GM23338 (cell line): Measurements from ENCODE around the gene FHIT. TPM values are rescaled to one million over a fixed set of nuclear protein-coding genes. Genes with fewer than 3 reads are reported as not detected.

Source experiments
- ATAC-seq: fragments of 200-7000 bp; cut with Tn5 transposase; 3 replicates; pipeline ENCODE4 v1.9.1; 2020
- DNase-seq: peaks from one replicate; pipeline ENCODE4 v3.0.0-alpha.2; 2015; ENCODE audit warnings: low spot score
- H2AFZ ChIP-seq: fragments of 200-600 bp; sonication (generic); 2 replicates; pipeline ENCODE4 v1.8.0; 2016; ENCODE audit warnings: antibody characterized with exemption, mild to moderate bottlenecking, moderate library complexity
- H3F3A ChIP-seq: fragments of 200-600 bp; sonication (generic); replicated peaks from 2 replicates; pipeline ENCODE4 v1.8.0; 2017; ENCODE audit warnings: antibody characterized with exemption, mixed run types, low read depth
- H3K27ac ChIP-seq: fragments of 200-600 bp; sonication (generic); 2 replicates; pipeline ENCODE4 v1.6.1; 2016; ENCODE audit warnings: low read depth
- H3K27me3 ChIP-seq: fragments of 200-600 bp; sonication (generic); 2 replicates; pipeline ENCODE4 v1.8.0; 2016; ENCODE audit warnings: mild to moderate bottlenecking, mixed run types, moderate library complexity; ENCODE audit not compliant: insufficient read depth
- H3K36me3 ChIP-seq: fragments of 200-600 bp; sonication (generic); 2 replicates; pipeline ENCODE4 v1.8.0; 2016; ENCODE audit warnings: mild to moderate bottlenecking; ENCODE audit not compliant: insufficient read depth
- H3K4me1 ChIP-seq: fragments of 200-600 bp; sonication (generic); 2 replicates; pipeline ENCODE4 v1.8.0; 2016; ENCODE audit warnings: mild to moderate bottlenecking, moderate library complexity; ENCODE audit not compliant: insufficient read depth
- H3K4me2 ChIP-seq: fragments of 200-600 bp; sonication (generic); 2 replicates; pipeline ENCODE4 v1.7.1; 2017; ENCODE audit warnings: mixed run types
- H3K4me3 ChIP-seq: fragments of 200-600 bp; sonication (generic); 2 replicates; pipeline ENCODE4 v1.6.1; 2016; ENCODE audit warnings: mixed run types
- H3K79me2 ChIP-seq: fragments of 200-600 bp; sonication (generic); replicated peaks from 2 replicates; pipeline ENCODE4 v1.8.0; 2017; ENCODE audit warnings: mild to moderate bottlenecking; ENCODE audit not compliant: insufficient read depth
- H3K9me2 ChIP-seq: fragments of 200-600 bp; sonication (generic); 2 replicates; pipeline ENCODE4 v1.8.0; 2017; ENCODE audit not compliant: insufficient read depth
- H4K20me1 ChIP-seq: fragments of 200-600 bp; sonication (generic); replicated peaks from 2 replicates; pipeline ENCODE4 v1.8.0; 2017; ENCODE audit warnings: mild to moderate bottlenecking; ENCODE audit not compliant: insufficient read depth
- H3K27ac Mint-ChIP-seq: 2 replicates; pipeline ENCODE4 v1.8.0; 2020; ENCODE audit warnings: inconsistent platforms, mild to moderate bottlenecking, moderate library complexity, mixed read lengths
- H3K27me3 Mint-ChIP-seq: 3 replicates; pipeline ENCODE4 v1.8.0; 2022; ENCODE audit warnings: low read depth, mild to moderate bottlenecking, moderate library complexity, mixed read lengths, inconsistent platforms; ENCODE audit not compliant: insufficient read depth, poor library complexity
- H3K36me3 Mint-ChIP-seq: 3 replicates; pipeline ENCODE4 v1.8.0; 2021; ENCODE audit warnings: low read depth, mild to moderate bottlenecking, inconsistent platforms, moderate library complexity, mixed read lengths
- H3K4me1 Mint-ChIP-seq: 3 replicates; pipeline ENCODE4 v1.8.0; 2020; ENCODE audit warnings: mild to moderate bottlenecking, inconsistent platforms, mixed read lengths
- H3K4me3 Mint-ChIP-seq: 3 replicates; pipeline ENCODE4 v1.8.0; 2021; ENCODE audit warnings: moderate library complexity, mild to moderate bottlenecking, inconsistent platforms, mixed read lengths
- H3K9me3 Mint-ChIP-seq: 3 replicates; pipeline ENCODE4 v1.8.0; 2020; ENCODE audit warnings: moderate library complexity, mild to moderate bottlenecking, inconsistent platforms, mixed read lengths
- CREB1 ChIP-seq: fragments of 250-450 bp; sonication (Bioruptor Pico); IDR thresholded peaks from 2 replicates; pipeline ENCODE4 v1.5.0; 2020; ENCODE audit warnings: low read depth, mild to moderate bottlenecking, moderate library complexity
- EZH2 ChIP-seq: fragments of 200-600 bp; sonication (generic); IDR thresholded peaks from one replicate; pipeline ENCODE4 v1.8.0; 2017; ENCODE audit warnings: antibody characterized with exemption, mild to moderate bottlenecking, low read depth; ENCODE audit not compliant: unreplicated experiment
- EZH2phosphoT487 ChIP-seq: fragments of 200-600 bp; sonication (generic); IDR thresholded peaks from one replicate; pipeline ENCODE4 v1.8.1; 2018; ENCODE audit warnings: antibody characterized with exemption; ENCODE audit not compliant: unreplicated experiment
- JUNB ChIP-seq: IDR thresholded peaks from one replicate; pipeline ENCODE4 v1.6.1; 2016; ENCODE audit warnings: antibody characterized with exemption; ENCODE audit not compliant: unreplicated experiment
- NANOG ChIP-seq: IDR thresholded peaks from 2 replicates; pipeline ENCODE4 v1.6.1; 2016; ENCODE audit warnings: antibody characterized with exemption, borderline replicate concordance
- POLR2AphosphoS5 ChIP-seq: IDR thresholded peaks from 2 replicates; pipeline ENCODE4 v1.6.1; 2016; ENCODE audit warnings: antibody characterized with exemption, low read depth
- STAT1 ChIP-seq: IDR thresholded peaks from one replicate; pipeline ENCODE4 v1.6.1; 2016; ENCODE audit warnings: antibody characterized with exemption; ENCODE audit not compliant: unreplicated experiment
- ZNF114 ChIP-seq: fragments of 250-450 bp; sonication (Bioruptor Pico); IDR thresholded peaks from 2 replicates; pipeline ENCODE4 v1.5.0; 2020; ENCODE audit warnings: mild to moderate bottlenecking, moderate library complexity
- ZNF331 ChIP-seq: fragments of 250-450 bp; sonication (Bioruptor Pico); IDR thresholded peaks from 2 replicates; pipeline ENCODE4 v1.5.0; 2020; ENCODE audit warnings: low read depth, mild to moderate bottlenecking, moderate library complexity
- polyA plus RNA-seq: library from polyadenylated mRNA; unstranded; fragments of >200 nt; fragmentation: Nextera tagmentation; extraction: Ambion mirVana; gene quantifications from 2 replicates; pipeline ENCODE4 v1.2.1, GENCODE V29; 2016
- total RNA-seq: library from RNA; depleted of rRNA; stranded (reverse); fragments of >200 nt; shearing (Covaris generic); gene quantifications from 2 replicates; pipeline ENCODE4 v1.2.3, GENCODE V29; 2014
- TF ChIP-seq, protein P1 (sequence below): IDR thresholded peaks from 2 replicates; pipeline ENCODE4 v1.6.1; 2016; ENCODE audit warnings: antibody characterized with exemption
- TF ChIP-seq, protein P2 (sequence below), 2 experiments: fragments of 200-600 bp in 1 of 2; sonication (generic) in 1 of 2; conservative IDR thresholded peaks; 2 replicates each; pipeline versions ENCODE4 v1.5.1 to v1.6.1; 2016 to 2017; ENCODE audit warnings: antibody characterized with exemption in 2 of 2, low read depth in 2 of 2, mild to moderate bottlenecking in 2 of 2, moderate library complexity in 1 of 2
- TF ChIP-seq, protein P3 (sequence below): fragments of 250-450 bp; sonication (Bioruptor Pico); IDR thresholded peaks from 2 replicates; pipeline ENCODE4 v1.5.0; 2020; ENCODE audit warnings: mild to moderate bottlenecking, moderate library complexity
- TF ChIP-seq, protein P4 (sequence below): IDR thresholded peaks from one replicate; pipeline ENCODE4 v1.6.1; 2018; ENCODE audit warnings: antibody characterized with exemption; ENCODE audit not compliant: unreplicated experiment

The FHIT gene
- total and polyA plus RNA-seq, 2 experiments from 2014 or later: 3.0 to 8.3 TPM

DNA sequence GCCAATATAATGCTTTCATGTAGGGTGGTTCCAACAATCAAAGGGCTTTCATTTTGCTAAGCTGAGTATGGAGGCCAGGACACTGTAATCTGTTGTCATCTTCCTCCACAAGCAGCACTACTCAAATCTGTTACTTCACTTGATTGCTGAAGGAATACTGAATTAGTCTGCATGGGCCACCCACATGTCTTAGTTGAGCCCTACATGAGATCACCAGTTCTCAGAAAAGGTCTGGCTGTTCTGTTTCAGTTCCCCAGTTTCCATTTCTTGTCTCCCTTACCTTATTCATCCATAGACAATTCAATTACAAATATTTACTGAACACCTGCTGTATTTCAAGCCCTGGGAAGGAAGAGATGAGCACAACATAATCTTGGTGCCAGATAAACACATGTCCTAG is 119.2 kb downstream of the FHIT start:
- Histone ChIP-seq H3K9me2 (0 out of 2 replicates have a peak, but pooled peaks cover 2% of the 10 kb centered on the region), H3K36me3 (no peaks in the 10 kb centered on the region), H2AFZ (no peak overlapping the region), H3K4me3 (no peak overlapping the region), H3F3A (no peaks in the 10 kb centered on the region), H4K20me1 (no peaks in the 10 kb centered on the region), H3K79me2 (no peaks in the 10 kb centered on the region), H3K4me2 (no peak overlapping the region), H3K27me3 (no peaks in the 10 kb centered on the region), H3K27ac (no peak overlapping the region), H3K4me1 (no peaks in the 10 kb centered on the region)
- Mint-ChIP-seq H3K9me3 (no peaks in the 10 kb centered on the region), H3K27ac (no peak overlapping the region), H3K4me3 (no peak overlapping the region), H3K4me1 (no peaks in the 10 kb centered on the region; the same call in 2 of the 3 replicates), H3K27me3 (peaks cover 4% of the 10 kb centered on the region), H3K36me3 (no peaks in the 10 kb centered on the region)
- DNase-seq: no peak
- no peak for TF ChIP-seq STAT1
- no peak for TF ChIP-seq POLR2AphosphoS5
- TF ChIP-seq NANOG: no peak
- no peak for TF ChIP-seq EZH2phosphoT487
- no peak for TF ChIP-seq ZNF331 (CRISPR knock-in tag)
- TF ChIP-seq, protein P1, sequence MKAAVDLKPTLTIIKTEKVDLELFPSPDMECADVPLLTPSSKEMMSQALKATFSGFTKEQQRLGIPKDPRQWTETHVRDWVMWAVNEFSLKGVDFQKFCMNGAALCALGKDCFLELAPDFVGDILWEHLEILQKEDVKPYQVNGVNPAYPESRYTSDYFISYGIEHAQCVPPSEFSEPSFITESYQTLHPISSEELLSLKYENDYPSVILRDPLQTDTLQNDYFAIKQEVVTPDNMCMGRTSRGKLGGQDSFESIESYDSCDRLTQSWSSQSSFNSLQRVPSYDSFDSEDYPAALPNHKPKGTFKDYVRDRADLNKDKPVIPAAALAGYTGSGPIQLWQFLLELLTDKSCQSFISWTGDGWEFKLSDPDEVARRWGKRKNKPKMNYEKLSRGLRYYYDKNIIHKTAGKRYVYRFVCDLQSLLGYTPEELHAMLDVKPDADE: no peak
- TF ChIP-seq, protein P2, sequence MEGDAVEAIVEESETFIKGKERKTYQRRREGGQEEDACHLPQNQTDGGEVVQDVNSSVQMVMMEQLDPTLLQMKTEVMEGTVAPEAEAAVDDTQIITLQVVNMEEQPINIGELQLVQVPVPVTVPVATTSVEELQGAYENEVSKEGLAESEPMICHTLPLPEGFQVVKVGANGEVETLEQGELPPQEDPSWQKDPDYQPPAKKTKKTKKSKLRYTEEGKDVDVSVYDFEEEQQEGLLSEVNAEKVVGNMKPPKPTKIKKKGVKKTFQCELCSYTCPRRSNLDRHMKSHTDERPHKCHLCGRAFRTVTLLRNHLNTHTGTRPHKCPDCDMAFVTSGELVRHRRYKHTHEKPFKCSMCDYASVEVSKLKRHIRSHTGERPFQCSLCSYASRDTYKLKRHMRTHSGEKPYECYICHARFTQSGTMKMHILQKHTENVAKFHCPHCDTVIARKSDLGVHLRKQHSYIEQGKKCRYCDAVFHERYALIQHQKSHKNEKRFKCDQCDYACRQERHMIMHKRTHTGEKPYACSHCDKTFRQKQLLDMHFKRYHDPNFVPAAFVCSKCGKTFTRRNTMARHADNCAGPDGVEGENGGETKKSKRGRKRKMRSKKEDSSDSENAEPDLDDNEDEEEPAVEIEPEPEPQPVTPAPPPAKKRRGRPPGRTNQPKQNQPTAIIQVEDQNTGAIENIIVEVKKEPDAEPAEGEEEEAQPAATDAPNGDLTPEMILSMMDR (conservative IDR thresholded peaks at IDR 0.05; ENCODE audit: low read depth in 2 of 2): no peak
- TF ChIP-seq ZNF114: no peak
- TF ChIP-seq, protein P3, sequence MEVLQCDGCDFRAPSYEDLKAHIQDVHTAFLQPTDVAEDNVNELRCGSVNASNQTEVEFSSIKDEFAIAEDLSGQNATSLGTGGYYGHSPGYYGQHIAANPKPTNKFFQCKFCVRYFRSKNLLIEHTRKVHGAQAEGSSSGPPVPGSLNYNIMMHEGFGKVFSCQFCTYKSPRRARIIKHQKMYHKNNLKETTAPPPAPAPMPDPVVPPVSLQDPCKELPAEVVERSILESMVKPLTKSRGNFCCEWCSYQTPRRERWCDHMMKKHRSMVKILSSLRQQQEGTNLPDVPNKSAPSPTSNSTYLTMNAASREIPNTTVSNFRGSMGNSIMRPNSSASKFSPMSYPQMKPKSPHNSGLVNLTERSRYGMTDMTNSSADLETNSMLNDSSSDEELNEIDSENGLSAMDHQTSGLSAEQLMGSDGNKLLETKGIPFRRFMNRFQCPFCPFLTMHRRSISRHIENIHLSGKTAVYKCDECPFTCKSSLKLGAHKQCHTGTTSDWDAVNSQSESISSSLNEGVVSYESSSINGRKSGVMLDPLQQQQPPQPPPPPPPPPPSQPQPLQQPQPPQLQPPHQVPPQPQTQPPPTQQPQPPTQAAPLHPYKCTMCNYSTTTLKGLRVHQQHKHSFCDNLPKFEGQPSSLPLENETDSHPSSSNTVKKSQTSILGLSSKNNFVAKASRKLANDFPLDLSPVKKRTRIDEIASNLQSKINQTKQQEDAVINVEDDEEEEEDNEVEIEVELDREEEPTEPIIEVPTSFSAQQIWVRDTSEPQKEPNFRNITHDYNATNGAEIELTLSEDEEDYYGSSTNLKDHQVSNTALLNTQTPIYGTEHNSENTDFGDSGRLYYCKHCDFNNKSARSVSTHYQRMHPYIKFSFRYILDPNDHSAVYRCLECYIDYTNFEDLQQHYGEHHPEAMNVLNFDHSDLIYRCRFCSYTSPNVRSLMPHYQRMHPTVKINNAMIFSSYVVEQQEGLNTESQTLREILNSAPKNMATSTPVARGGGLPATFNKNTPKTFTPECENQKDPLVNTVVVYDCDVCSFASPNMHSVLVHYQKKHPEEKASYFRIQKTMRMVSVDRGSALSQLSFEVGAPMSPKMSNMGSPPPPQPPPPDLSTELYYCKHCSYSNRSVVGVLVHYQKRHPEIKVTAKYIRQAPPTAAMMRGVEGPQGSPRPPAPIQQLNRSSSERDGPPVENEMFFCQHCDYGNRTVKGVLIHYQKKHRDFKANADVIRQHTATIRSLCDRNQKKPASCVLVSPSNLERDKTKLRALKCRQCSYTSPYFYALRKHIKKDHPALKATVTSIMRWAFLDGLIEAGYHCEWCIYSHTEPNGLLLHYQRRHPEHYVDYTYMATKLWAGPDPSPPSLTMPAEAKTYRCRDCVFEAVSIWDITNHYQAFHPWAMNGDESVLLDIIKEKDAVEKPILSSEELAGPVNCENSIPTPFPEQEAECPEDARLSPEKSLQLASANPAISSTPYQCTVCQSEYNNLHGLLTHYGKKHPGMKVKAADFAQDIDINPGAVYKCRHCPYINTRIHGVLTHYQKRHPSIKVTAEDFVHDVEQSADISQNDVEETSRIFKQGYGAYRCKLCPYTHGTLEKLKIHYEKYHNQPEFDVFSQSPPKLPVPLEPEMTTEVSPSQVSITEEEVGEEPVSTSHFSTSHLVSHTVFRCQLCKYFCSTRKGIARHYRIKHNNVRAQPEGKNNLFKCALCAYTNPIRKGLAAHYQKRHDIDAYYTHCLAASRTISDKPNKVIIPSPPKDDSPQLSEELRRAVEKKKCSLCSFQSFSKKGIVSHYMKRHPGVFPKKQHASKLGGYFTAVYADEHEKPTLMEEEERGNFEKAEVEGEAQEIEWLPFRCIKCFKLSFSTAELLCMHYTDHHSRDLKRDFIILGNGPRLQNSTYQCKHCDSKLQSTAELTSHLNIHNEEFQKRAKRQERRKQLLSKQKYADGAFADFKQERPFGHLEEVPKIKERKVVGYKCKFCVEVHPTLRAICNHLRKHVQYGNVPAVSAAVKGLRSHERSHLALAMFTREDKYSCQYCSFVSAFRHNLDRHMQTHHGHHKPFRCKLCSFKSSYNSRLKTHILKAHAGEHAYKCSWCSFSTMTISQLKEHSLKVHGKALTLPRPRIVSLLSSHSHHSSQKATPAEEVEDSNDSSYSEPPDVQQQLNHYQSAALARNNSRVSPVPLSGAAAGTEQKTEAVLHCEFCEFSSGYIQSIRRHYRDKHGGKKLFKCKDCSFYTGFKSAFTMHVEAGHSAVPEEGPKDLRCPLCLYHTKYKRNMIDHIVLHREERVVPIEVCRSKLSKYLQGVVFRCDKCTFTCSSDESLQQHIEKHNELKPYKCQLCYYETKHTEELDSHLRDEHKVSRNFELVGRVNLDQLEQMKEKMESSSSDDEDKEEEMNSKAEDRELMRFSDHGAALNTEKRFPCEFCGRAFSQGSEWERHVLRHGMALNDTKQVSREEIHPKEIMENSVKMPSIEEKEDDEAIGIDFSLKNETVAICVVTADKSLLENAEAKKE: no peak
- TF ChIP-seq CREB1 (CRISPR knock-in tag): no peak
- TF ChIP-seq EZH2: no peak
- no peak for TF ChIP-seq JUNB
- TF ChIP-seq, protein P4, sequence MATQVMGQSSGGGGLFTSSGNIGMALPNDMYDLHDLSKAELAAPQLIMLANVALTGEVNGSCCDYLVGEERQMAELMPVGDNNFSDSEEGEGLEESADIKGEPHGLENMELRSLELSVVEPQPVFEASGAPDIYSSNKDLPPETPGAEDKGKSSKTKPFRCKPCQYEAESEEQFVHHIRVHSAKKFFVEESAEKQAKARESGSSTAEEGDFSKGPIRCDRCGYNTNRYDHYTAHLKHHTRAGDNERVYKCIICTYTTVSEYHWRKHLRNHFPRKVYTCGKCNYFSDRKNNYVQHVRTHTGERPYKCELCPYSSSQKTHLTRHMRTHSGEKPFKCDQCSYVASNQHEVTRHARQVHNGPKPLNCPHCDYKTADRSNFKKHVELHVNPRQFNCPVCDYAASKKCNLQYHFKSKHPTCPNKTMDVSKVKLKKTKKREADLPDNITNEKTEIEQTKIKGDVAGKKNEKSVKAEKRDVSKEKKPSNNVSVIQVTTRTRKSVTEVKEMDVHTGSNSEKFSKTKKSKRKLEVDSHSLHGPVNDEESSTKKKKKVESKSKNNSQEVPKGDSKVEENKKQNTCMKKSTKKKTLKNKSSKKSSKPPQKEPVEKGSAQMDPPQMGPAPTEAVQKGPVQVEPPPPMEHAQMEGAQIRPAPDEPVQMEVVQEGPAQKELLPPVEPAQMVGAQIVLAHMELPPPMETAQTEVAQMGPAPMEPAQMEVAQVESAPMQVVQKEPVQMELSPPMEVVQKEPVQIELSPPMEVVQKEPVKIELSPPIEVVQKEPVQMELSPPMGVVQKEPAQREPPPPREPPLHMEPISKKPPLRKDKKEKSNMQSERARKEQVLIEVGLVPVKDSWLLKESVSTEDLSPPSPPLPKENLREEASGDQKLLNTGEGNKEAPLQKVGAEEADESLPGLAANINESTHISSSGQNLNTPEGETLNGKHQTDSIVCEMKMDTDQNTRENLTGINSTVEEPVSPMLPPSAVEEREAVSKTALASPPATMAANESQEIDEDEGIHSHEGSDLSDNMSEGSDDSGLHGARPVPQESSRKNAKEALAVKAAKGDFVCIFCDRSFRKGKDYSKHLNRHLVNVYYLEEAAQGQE: no peak
- no peak for ATAC-seq
